ENCODE data around the gene WDR41.

The WDR41 gene

DNA sequence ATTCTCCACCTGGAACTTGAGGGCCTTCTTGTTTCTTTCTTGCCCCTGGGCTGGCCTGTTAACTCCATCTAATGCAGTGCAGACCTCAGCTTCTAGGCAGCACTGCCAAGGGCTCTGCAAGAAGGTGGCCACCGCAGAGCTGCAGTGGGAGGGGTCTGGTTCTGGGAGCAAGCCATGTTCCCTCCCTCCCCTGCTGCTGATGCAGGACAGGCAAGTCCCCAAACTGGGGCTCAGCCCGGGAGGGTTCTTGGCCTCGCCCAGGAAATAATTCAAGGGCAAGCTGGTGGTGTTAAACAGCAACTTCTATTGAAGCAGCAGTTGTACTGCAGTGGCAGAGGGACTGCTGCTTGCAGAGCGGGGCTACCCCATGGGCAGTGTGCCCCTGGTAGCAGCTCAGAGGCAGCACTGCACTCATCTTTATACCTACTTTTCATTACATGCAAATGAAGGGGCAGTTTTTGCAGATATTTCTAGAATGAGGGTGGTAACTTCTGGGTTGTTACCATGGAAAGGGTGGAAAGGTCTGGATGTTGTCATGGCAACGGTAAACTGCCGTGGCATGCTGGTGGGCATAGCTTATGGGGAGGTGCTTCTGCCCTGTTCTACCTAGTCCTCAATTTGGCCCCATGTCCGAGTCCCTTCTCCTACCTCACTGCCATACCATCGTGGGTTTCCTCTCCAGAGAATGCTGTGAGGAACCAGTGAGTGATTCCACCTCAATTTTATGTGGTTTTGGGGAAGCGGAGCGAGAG lies 82.1 kb downstream of the WDR41 start:
- no peak for DNase-seq (ENCODE audit: low read depth in 2 of 2)
- TF ChIP-seq, protein P1, sequence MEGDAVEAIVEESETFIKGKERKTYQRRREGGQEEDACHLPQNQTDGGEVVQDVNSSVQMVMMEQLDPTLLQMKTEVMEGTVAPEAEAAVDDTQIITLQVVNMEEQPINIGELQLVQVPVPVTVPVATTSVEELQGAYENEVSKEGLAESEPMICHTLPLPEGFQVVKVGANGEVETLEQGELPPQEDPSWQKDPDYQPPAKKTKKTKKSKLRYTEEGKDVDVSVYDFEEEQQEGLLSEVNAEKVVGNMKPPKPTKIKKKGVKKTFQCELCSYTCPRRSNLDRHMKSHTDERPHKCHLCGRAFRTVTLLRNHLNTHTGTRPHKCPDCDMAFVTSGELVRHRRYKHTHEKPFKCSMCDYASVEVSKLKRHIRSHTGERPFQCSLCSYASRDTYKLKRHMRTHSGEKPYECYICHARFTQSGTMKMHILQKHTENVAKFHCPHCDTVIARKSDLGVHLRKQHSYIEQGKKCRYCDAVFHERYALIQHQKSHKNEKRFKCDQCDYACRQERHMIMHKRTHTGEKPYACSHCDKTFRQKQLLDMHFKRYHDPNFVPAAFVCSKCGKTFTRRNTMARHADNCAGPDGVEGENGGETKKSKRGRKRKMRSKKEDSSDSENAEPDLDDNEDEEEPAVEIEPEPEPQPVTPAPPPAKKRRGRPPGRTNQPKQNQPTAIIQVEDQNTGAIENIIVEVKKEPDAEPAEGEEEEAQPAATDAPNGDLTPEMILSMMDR (IDR thresholded peaks at IDR 0.05; ENCODE audit: low read depth, low read length), result no peak
- no peak overlapping the region for H3K4me3 ChIP-seq (replicated peaks in 1 of 2; ENCODE audit: low read depth in 2 of 2, low read length in 2 of 2)

DNA sequence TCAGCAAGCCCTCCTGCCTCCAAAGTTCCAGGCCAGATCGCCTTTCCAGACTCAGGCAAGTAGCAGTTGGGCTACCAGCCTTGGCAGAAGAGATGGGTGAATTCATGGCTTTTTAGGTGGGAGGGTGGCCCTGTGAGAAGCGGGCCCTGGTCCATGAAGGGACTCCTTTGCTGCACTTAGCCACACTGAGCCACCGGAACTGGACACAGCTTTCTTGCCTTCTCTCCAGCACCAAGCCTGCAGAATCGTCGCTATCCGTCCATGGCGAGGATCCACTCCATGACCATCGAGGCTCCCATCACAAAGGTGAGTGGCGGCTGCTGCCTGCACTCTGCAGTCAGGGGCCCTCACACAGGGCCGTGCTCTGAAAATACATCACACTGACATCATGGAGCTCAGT lies 85.0 kb downstream of the WDR41 start:
- DNase-seq (ENCODE audit: low read depth in 2 of 2), result no peak
- H3K4me3 ChIP-seq (replicated peaks in 1 of 2; ENCODE audit: low read depth in 2 of 2, low read length in 2 of 2), result no peak overlapping the region
- TF ChIP-seq, protein P1 (IDR thresholded peaks at IDR 0.05; ENCODE audit: low read depth, low read length), result no peak

GRCh38 chr5:77402796-77403195 lies 89.3 kb downstream of the WDR41 start:
- no peak overlapping the region for H3K4me3 ChIP-seq (replicated peaks in 1 of 2; ENCODE audit: low read depth in 2 of 2, low read length in 2 of 2)
- TF ChIP-seq, protein P1 (IDR thresholded peaks at IDR 0.05; ENCODE audit: low read depth, low read length), result no peak
- no peak for DNase-seq (ENCODE audit: low read depth in 2 of 2)

- no peak overlapping the region for H3K4me3 ChIP-seq (replicated peaks in 1 of 2; ENCODE audit: low read depth in 2 of 2, low read length in 2 of 2)
- TF ChIP-seq, protein P1 (IDR thresholded peaks at IDR 0.05; ENCODE audit: low read depth, low read length), result no peak
- no peak for DNase-seq (ENCODE audit: low read depth in 2 of 2)
Measured at GRCh38 chr5:77400645-77401044, 91.5 kb downstream of the WDR41 start.

DNA sequence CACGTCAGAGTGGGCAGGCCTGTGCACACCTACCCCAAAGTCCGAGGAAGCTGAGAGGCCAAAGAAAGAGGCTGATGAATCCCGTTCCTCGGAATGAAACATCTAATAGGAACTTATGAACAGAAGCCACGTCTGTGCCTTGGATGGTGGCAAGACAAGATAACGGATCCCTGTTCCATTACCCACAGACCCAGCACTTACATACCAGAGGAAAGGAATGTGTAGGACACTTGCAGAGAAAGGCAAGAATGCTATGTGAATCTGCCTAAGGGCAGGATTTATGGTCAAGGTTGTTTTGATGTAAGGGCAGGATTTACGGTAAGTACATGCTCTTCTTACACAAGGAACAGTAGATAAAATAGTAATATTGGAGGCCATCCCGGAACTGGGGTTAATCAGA lies 93.2 kb downstream of the WDR41 start:
- TF ChIP-seq, protein P1 (IDR thresholded peaks at IDR 0.05; ENCODE audit: low read depth, low read length), result no peak
- H3K4me3 ChIP-seq (replicated peaks in 1 of 2; ENCODE audit: low read depth in 2 of 2, low read length in 2 of 2), result no peak overlapping the region
- no peak for DNase-seq (ENCODE audit: low read depth in 2 of 2)

DNA sequence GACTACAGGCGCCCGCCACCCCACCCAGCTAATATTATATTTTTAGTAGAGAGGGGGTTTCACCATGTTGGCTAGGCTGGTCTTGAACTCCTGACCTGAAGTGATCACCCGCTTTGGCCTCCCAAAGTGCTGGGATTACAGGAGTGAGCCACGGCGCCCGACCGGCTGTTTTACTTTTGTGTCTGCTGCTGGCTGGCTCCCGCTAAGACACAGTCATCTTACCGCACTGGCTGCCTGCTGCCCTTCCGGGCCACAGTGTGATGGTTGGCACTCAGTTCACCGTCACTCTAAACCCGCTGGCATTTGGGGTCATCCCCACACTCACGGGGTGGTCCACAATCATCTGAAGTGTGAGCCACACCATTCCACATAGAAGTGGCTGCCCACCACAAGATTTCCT lies 93.7 kb downstream of the WDR41 start:
- TF ChIP-seq, protein P1 (IDR thresholded peaks at IDR 0.05; ENCODE audit: low read depth, low read length), result no peak
- DNase-seq (ENCODE audit: low read depth in 2 of 2), result no peak
- no peak overlapping the region for H3K4me3 ChIP-seq (replicated peaks in 1 of 2; ENCODE audit: low read depth in 2 of 2, low read length in 2 of 2)

All from cardiac fibroblast (primary cell).